Measurements from ENCODE around the gene TENM3.

Gene TENM3

GRCh38 chr4:182449186-182449929 lies 206.2 kb downstream of the TENM3 start:
- Histone ChIP-seq H3K79me2 (ENCODE audit: insufficient read depth, low read length) (no peaks in the 10 kb centered on the region), H3K27ac (ENCODE audit: low read length) (no peak overlapping the region), H3K4me2 (ENCODE audit: insufficient read depth, low read length) (no peak overlapping the region), H3K4me1 (ENCODE audit: insufficient read depth, low read length) (no peaks in the 10 kb centered on the region), H2AFZ (ENCODE audit: low read depth, low read length) (no peak overlapping the region), H4K20me1 (ENCODE audit: insufficient read depth, low read length) (no peaks in the 10 kb centered on the region), H3K27me3 (ENCODE audit: insufficient read depth, low read length, poor library complexity) (no peaks in the 10 kb centered on the region), H3K36me3 (ENCODE audit: insufficient read depth, low read length) (no peaks in the 10 kb centered on the region), H3K9me3 (ENCODE audit: insufficient read depth, low read length, severe bottlenecking) (no peaks in the 10 kb centered on the region), H3K9ac (ENCODE audit: low read depth, low read length) (no peak overlapping the region), H3K4me3 (ENCODE audit: low read depth in 1 of 2, low read length in 2 of 2) (no peak overlapping the region)
- ATAC-seq (ENCODE audit: insufficient read depth, low read depth) (no peak), DNase-seq (no peak)
- TF ChIP-seq EZH2 (IDR thresholded peaks at IDR 0.05; ENCODE audit: borderline replicate concordance, low read depth, low read length, severe bottlenecking) (no peak), CTCF (IDR thresholded peaks at IDR 0.05; ENCODE audit: borderline replicate concordance, extremely low read depth, low read length, poor library complexity, severe bottlenecking) (no peak)

- Histone ChIP-seq H4K20me1 (ENCODE audit: insufficient read depth, low read length) (no peaks in the 10 kb centered on the region), H3K4me3 (ENCODE audit: low read depth in 1 of 2, low read length in 2 of 2) (no peak overlapping the region), H3K4me1 (ENCODE audit: insufficient read depth, low read length) (no peaks in the 10 kb centered on the region), H3K27ac (ENCODE audit: low read length) (no peak overlapping the region), H3K27me3 (ENCODE audit: insufficient read depth, low read length, poor library complexity) (no peaks in the 10 kb centered on the region), H2AFZ (ENCODE audit: low read depth, low read length) (no peak overlapping the region), H3K36me3 (ENCODE audit: insufficient read depth, low read length) (no peaks in the 10 kb centered on the region), H3K9me3 (ENCODE audit: insufficient read depth, low read length, severe bottlenecking) (no peaks in the 10 kb centered on the region), H3K79me2 (ENCODE audit: insufficient read depth, low read length) (no peaks in the 10 kb centered on the region), H3K9ac (ENCODE audit: low read depth, low read length) (no peak overlapping the region), H3K4me2 (ENCODE audit: insufficient read depth, low read length) (no peak overlapping the region)
- DNase-seq: no peak
- no peak for ATAC-seq (ENCODE audit: insufficient read depth, low read depth)
- TF ChIP-seq EZH2 (IDR thresholded peaks at IDR 0.05; ENCODE audit: borderline replicate concordance, low read depth, low read length, severe bottlenecking): no peak
- TF ChIP-seq CTCF (IDR thresholded peaks at IDR 0.05; ENCODE audit: borderline replicate concordance, extremely low read depth, low read length, poor library complexity, severe bottlenecking): no peak
These were observed 206.8 kb downstream of the TENM3 start for GRCh38 chr4:182449930-182450439.

- Histone ChIP-seq H3K4me1 (ENCODE audit: insufficient read depth, low read length) (no peaks in the 10 kb centered on the region), H2AFZ (ENCODE audit: low read depth, low read length) (no peak overlapping the region), H3K27me3 (ENCODE audit: insufficient read depth, low read length, poor library complexity) (no peaks in the 10 kb centered on the region), H3K4me3 (ENCODE audit: low read depth in 1 of 2, low read length in 2 of 2) (no peak overlapping the region), H4K20me1 (ENCODE audit: insufficient read depth, low read length) (no peaks in the 10 kb centered on the region), H3K4me2 (ENCODE audit: insufficient read depth, low read length) (no peak overlapping the region), H3K27ac (ENCODE audit: low read length) (no peak overlapping the region), H3K9me3 (ENCODE audit: insufficient read depth, low read length, severe bottlenecking) (no peaks in the 10 kb centered on the region), H3K9ac (ENCODE audit: low read depth, low read length) (no peak overlapping the region), H3K79me2 (ENCODE audit: insufficient read depth, low read length) (no peaks in the 10 kb centered on the region), H3K36me3 (ENCODE audit: insufficient read depth, low read length) (no peaks in the 10 kb centered on the region)
- ATAC-seq (ENCODE audit: insufficient read depth, low read depth) (no peak), DNase-seq (no peak)
- TF ChIP-seq EZH2 (IDR thresholded peaks at IDR 0.05; ENCODE audit: borderline replicate concordance, low read depth, low read length, severe bottlenecking) (no peak), CTCF (IDR thresholded peaks at IDR 0.05; ENCODE audit: borderline replicate concordance, extremely low read depth, low read length, poor library complexity, severe bottlenecking) (no peak)
These were observed 208.2 kb downstream of the TENM3 start for GRCh38 chr4:182451441-182451840.
